Stimulated activated CD8-positive, alpha-beta memory T cell treated with anti-CD3 and anti-CD28 coated beads, Interleukin-7, amount 100 ng/mL, for 48 hours (primary cell): ENCODE results near the gene AAK1.
"Not testable (repeated sequence)": the region's sequence is repeated elsewhere in the genome, so short reads cannot be mapped to it uniquely, and the experiment has no call there.

Experiments used
- DNase-seq, 2 donors: peaks; one replicate each; pipeline ENCODE4 v3.0.0-alpha.2; 2020; ENCODE audit warnings: low read depth in 1 of 2; ENCODE audit errors: extremely low read depth in 1 of 2

The AAK1 gene

GRCh38 chr2:69628325-69629021 lies 15.1 kb downstream of the AAK1 start:
- no peak for DNase-seq

- DNase-seq = no peak
Measured at GRCh38 chr2:69625078-69625795, 18.3 kb downstream of the AAK1 start.

GRCh38 chr2:69624611-69625010 lies 18.9 kb downstream of the AAK1 start:
- no peak for DNase-seq

DNA sequence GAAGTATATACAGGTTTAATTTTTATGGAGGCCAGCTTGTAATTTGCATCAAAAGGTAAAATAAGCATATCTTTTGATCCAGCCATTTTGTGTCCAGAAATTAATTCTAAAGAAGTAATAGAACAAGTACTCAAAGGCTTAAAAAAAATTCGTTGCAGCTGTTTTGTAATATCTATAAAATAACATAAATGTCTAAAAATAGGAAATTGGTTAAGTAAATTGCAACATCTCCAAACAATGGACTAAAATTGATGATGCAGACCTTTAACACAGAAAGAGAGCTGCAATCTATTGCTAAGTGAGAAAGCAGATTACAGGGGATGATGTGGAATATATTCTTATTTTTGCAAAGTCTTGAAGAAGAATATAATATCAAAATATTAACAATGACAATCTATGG lies 19.4 kb downstream of the AAK1 start:
- DNase-seq = no peak

GRCh38 chr2:69623236-69623635 lies 20.3 kb downstream of the AAK1 start:
- DNase-seq = no peak

GRCh38 chr2:69622805-69623204 lies 20.7 kb downstream of the AAK1 start:
- not testable (repeated sequence) for DNase-seq

DNA sequence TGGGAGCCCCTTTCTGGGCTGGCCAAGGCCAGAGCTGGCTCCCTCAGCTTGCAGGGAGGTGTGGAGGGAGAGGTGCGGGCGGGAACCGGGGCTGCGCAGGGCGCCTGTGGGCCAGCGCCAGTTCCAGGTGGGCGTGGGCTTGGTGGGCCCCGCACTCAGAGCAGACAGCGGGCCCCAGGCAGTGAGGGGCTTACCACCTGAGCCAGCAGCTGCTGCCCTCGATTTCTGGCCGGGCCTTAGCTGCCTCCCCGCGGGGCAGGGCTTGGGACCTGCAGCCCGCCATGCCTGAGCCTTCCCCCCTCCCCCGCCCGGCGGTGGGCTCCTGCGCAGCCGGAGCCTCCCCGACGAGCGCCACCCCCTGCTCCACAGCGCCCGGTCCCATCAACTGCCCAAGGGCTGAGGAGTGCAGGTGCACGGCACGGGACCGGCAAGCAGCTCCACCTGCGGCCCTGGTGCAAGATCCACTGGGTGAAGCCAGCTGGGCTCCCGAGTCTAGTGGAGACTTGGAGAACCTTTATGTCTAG lies 21.5 kb downstream of the AAK1 start:
- DNase-seq = not testable (repeated sequence)

- DNase-seq = no peak
Measured at GRCh38 chr2:69621440-69621839, 22.1 kb downstream of the AAK1 start.

DNA sequence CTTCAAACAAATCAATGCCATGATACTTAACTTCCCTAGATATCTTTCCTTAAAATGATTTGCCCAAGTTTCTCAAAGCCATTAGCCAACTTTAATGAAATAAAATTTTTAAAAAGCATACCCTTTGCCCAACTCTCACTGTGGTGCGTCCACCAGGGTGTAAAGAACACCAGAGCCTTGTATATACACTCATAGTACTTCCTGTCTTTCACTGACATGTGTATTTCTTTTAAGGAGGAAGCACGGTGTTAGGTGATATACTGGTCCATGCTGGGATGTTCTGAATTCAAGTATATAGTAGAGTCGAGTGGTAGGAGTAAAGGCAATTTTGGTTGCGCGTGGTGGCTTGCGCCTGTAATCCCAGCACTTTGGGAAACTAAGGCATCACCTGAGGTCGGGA lies 22.7 kb downstream of the AAK1 start:
- DNase-seq = no peak

- DNase-seq = no peak
Measured at GRCh38 chr2:69619725-69620124, 23.8 kb downstream of the AAK1 start.

- no peak for DNase-seq
Measured at GRCh38 chr2:69618362-69618761, 25.2 kb downstream of the AAK1 start.

DNA sequence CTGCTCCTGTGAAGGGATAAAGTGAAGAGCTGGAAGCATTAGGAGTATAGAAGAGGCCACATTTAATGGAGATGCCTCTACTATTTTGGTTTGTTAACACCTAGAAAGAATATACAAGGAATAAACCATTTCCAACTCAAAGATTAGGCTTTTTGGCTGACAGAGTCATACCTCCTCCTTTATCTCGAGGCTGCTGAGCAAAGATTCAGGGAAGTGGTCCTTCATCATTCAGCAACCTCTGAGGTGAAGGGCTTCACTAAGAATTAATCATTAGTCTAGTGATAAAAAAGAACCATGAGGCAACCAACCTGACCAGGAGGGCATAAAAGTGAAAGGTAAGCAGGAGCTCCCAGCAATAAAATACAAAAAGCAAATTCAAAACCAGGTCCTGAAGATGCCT lies 25.8 kb downstream of the AAK1 start:
- DNase-seq = no peak

DNA sequence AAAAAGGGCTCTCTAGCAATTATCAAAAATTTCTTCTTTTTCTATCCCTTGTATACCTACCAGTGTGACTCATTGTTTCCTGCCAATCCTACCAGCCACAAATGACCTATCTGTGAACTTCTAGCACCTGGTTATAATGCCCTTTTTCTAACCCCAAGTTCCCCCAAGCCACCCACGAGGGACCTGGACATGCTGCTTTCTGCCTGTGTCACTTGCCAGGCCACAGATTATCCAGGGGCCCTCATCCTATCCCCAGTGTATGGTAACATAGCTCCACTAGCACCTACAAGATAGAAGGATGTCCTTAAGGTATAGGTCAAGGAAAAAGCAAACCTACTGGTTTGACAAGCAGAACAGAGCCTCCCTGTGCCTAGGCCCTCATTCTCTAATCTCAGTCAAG lies 26.8 kb downstream of the AAK1 start:
- DNase-seq = peak; percentile 17 to 45

- DNase-seq = no peak
Measured at GRCh38 chr2:69615969-69616368, 27.6 kb downstream of the AAK1 start.

- DNase-seq = no peak
Measured at GRCh38 chr2:69615078-69615625, 28.4 kb downstream of the AAK1 start.

- no peak for DNase-seq
Measured at GRCh38 chr2:69612707-69613106, 30.8 kb downstream of the AAK1 start.

- no peak for DNase-seq
Measured at GRCh38 chr2:69612200-69612599, 31.3 kb downstream of the AAK1 start.

- no peak for DNase-seq
Measured at GRCh38 chr2:69608109-69608508, 35.4 kb downstream of the AAK1 start.

- DNase-seq = not testable (repeated sequence)
Measured at GRCh38 chr2:69606771-69607170, 36.8 kb downstream of the AAK1 start.

DNA sequence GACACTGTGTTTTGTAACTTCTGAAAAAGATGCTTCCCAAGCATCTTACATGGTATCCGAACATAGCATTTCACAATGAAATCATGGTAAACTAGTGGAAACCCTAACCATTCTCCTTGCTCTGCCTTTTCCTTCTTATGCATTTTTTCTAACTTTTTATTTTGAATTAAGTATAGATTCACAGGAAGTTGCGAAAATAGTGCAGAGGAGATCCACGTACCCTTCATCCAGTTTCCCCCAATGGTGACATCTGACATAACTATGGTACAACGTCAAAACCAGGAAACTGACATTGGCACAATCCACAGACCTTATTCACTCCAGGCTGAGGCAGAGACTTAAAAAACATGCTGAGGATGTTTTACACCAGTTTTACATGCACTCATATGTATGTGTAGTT lies 38.3 kb downstream of the AAK1 start:
- no peak for DNase-seq

DNA sequence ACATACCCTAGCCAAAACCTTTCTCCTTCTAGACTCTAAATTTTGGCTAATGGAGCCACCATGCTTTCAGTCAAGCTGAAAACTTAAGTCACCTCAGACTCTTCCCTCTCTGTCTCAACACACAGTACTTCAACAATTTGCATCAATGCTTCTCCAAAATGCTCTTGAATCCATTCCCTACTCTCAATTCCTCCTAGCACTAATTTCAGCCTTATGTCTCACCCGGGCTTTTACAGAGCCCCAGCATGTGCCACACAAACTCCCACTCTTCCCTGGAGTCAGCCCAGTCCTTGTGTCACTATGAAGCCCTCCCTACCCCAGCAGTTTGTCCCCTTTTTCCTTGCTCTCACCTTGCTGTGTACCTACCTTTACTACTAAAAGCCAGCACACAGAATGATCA lies 38.7 kb downstream of the AAK1 start:
- DNase-seq = no peak
